ENCODE measurements around the gene CALHM1. TPM values are rescaled to one million over a fixed set of nuclear protein-coding genes. Genes with fewer than 3 reads are reported as not detected.

CALHM1 gene
- total RNA-seq, 2 experiments from 2014 or later: 0.13 TPM; not detected in 1

GRCh38 chr10:103416436-103417147 lies 42.1 kb downstream of the CALHM1 start:
- Histone ChIP-seq H3K4me1 (ENCODE audit: insufficient read depth, low read length, poor library complexity, severe bottlenecking) (no peaks in the 10 kb centered on the region), H4K20me1 (ENCODE audit: insufficient read depth, low read length) (no peaks in the 10 kb centered on the region), H3K27ac (ENCODE audit: low read depth, low read length, poor library complexity, severe bottlenecking) (no peak overlapping the region), H3K9me3 (ENCODE audit: low read length) (no peaks in the 10 kb centered on the region), H3K79me2 (ENCODE audit: insufficient read depth, low read depth, low read length) (no peaks in the 10 kb centered on the region), H3K4me2 (ENCODE audit: low read length) (no peak overlapping the region), H3K4me3 (ENCODE audit: low read depth, low read length, poor library complexity, severe bottlenecking) (no peak overlapping the region), H3K36me3 (ENCODE audit: insufficient read depth, low read length) (peaks cover 99% of the 10 kb centered on the region), H2AFZ (ENCODE audit: low read length) (no peak overlapping the region), H3K9me2 (ENCODE audit: insufficient read depth, low read length) (no peaks in the 10 kb centered on the region)
- intact Hi-C loops (cut with micrococcal nuclease; ENCODE audit: unreplicated experiment): loop anchor here (1.0 to 2.0 kb wide), 2 partner anchors 69 to 176 kb away; no protein-coding TSS in a partner anchor
- TF ChIP-seq EZH2phosphoT487 (IDR thresholded peaks at IDR 0.05; ENCODE audit: borderline replicate concordance, low read depth, low read length) (no peak), CTCF (conservative IDR thresholded peaks at IDR 0.05; ENCODE audit: low read length) (peak; percentile 90)
- peak; percentile 79 for DNase-seq (ENCODE audit: low spot score)
- POLR2A ChIA-PET: interaction anchor here (1.1 to 1.3 kb wide), 2 partner anchors 10 to 64 kb away, joined by 3 read pairs; no protein-coding TSS in a partner anchor
- BruUV-seq (replicated peaks): no TSS peak
- CTCF ChIA-PET (ENCODE audit: unreplicated experiment): interaction anchor here (0.5 to 1.4 kb wide), 2 partner anchors 55 to 60 kb away, joined by 3 to 6 read pairs; no protein-coding TSS in a partner anchor

GRCh38 chr10:103415581-103415980 lies 43.1 kb downstream of the CALHM1 start:
- no peak for DNase-seq (ENCODE audit: low spot score)
- Histone ChIP-seq H3K36me3 (ENCODE audit: insufficient read depth, low read length) (peaks cover 99% of the 10 kb centered on the region), H3K4me3 (ENCODE audit: low read depth, low read length, poor library complexity, severe bottlenecking) (no peak overlapping the region), H3K4me2 (ENCODE audit: low read length) (no peak overlapping the region), H3K79me2 (ENCODE audit: insufficient read depth, low read depth, low read length) (no peaks in the 10 kb centered on the region), H2AFZ (ENCODE audit: low read length) (no peak overlapping the region), H3K27ac (ENCODE audit: low read depth, low read length, poor library complexity, severe bottlenecking) (no peak overlapping the region), H4K20me1 (ENCODE audit: insufficient read depth, low read length) (no peaks in the 10 kb centered on the region), H3K9me2 (ENCODE audit: insufficient read depth, low read length) (no peaks in the 10 kb centered on the region), H3K4me1 (ENCODE audit: insufficient read depth, low read length, poor library complexity, severe bottlenecking) (no peaks in the 10 kb centered on the region), H3K9me3 (ENCODE audit: low read length) (no peaks in the 10 kb centered on the region)
- no peak for TF ChIP-seq CTCF (conservative IDR thresholded peaks at IDR 0.05; ENCODE audit: low read length)
- TF ChIP-seq EZH2phosphoT487 (IDR thresholded peaks at IDR 0.05; ENCODE audit: borderline replicate concordance, low read depth, low read length): no peak
- intact Hi-C loops (cut with micrococcal nuclease; ENCODE audit: unreplicated experiment): no loop called here
- BruUV-seq (replicated peaks): no TSS peak
- ChIA-PET CTCF (ENCODE audit: unreplicated experiment) (interaction anchor here (1.4 kb wide), 1 partner anchor 61 kb away, joined by 6 read pairs; no protein-coding TSS in a partner anchor), POLR2A (interaction anchor here (1.1 to 1.3 kb wide), 2 partner anchors 12 to 65 kb away, joined by 3 read pairs; no protein-coding TSS in a partner anchor)

- Histone ChIP-seq H3K9me2 (ENCODE audit: insufficient read depth, low read length) (no peaks in the 10 kb centered on the region), H2AFZ (ENCODE audit: low read length) (no peak overlapping the region), H3K9me3 (ENCODE audit: low read length) (no peaks in the 10 kb centered on the region), H3K36me3 (ENCODE audit: insufficient read depth, low read length) (peaks cover 99% of the 10 kb centered on the region), H3K79me2 (ENCODE audit: insufficient read depth, low read depth, low read length) (no peaks in the 10 kb centered on the region), H3K4me2 (ENCODE audit: low read length) (no peak overlapping the region), H3K4me1 (ENCODE audit: insufficient read depth, low read length, poor library complexity, severe bottlenecking) (no peaks in the 10 kb centered on the region), H4K20me1 (ENCODE audit: insufficient read depth, low read length) (no peaks in the 10 kb centered on the region), H3K27ac (ENCODE audit: low read depth, low read length, poor library complexity, severe bottlenecking) (no peak overlapping the region), H3K4me3 (ENCODE audit: low read depth, low read length, poor library complexity, severe bottlenecking) (no peak overlapping the region)
- no TSS peak for BruUV-seq (replicated peaks)
- TF ChIP-seq EZH2phosphoT487 (IDR thresholded peaks at IDR 0.05; ENCODE audit: borderline replicate concordance, low read depth, low read length): no peak
- no peak for TF ChIP-seq CTCF (conservative IDR thresholded peaks at IDR 0.05; ENCODE audit: low read length)
- POLR2A ChIA-PET: no interaction called here
- DNase-seq (ENCODE audit: low spot score): no peak
- intact Hi-C loops (cut with micrococcal nuclease; ENCODE audit: unreplicated experiment): no loop called here
- CTCF ChIA-PET (ENCODE audit: unreplicated experiment): interaction anchor here (0.6 kb wide), 1 partner anchor 58 kb away, joined by 3 read pairs; no protein-coding TSS in a partner anchor
These were observed 45.1 kb downstream of the CALHM1 start for GRCh38 chr10:103413564-103413963.
